Astrocyte (in vitro differentiated cells and primary cell): Measurements from ENCODE around the gene UGT1A6. TPM values are rescaled to one million over a fixed set of nuclear protein-coding genes. Genes with fewer than 3 reads are reported as not detected.

Experiments used
- DNase-seq: peaks from one replicate; pipeline ENCODE4 v3.0.0-alpha.2; 2010; ENCODE audit warnings: low read depth
- FAIRE-seq: peaks from 2 replicates; lab custom pipeline; 2011; peaks lifted over from hg19 to GRCh38; lab: Jason Lieb, UNC
- H2AFZ ChIP-seq: 2 replicates; pipeline ENCODE4 v1.6.0; 2012; ENCODE audit warnings: low read depth, low read length, inconsistent platforms
- H3K27ac ChIP-seq: 2 replicates; pipeline ENCODE4 v1.5.1; 2011; ENCODE audit warnings: low read depth, low read length, inconsistent platforms
- H3K27me3 ChIP-seq: 2 replicates; pipeline ENCODE4 v1.6.0; 2011; ENCODE audit warnings: low read length, inconsistent platforms; ENCODE audit not compliant: insufficient read depth
- H3K36me3 ChIP-seq: 2 replicates; pipeline ENCODE4 v1.5.1; 2011; ENCODE audit warnings: low read length, inconsistent platforms; ENCODE audit not compliant: insufficient read depth
- H3K4me1 ChIP-seq: 2 replicates; pipeline ENCODE4 v1.5.1; 2011; ENCODE audit warnings: low read length, inconsistent platforms; ENCODE audit not compliant: insufficient read depth
- H3K4me2 ChIP-seq: 2 replicates; pipeline ENCODE4 v1.6.0; 2012; ENCODE audit warnings: low read length, inconsistent platforms
- H3K4me3 ChIP-seq: 2 replicates; pipeline ENCODE4 v1.5.1; 2011; ENCODE audit warnings: low read depth, mild to moderate bottlenecking, low read length, inconsistent platforms; ENCODE audit not compliant: insufficient read depth
- H3K79me2 ChIP-seq: 2 replicates; pipeline ENCODE4 v1.6.0; 2012; ENCODE audit warnings: mild to moderate bottlenecking, low read length, inconsistent platforms; ENCODE audit not compliant: insufficient read depth
- H3K9ac ChIP-seq: 2 replicates; pipeline ENCODE4 v1.6.0; 2012; ENCODE audit warnings: mild to moderate bottlenecking, low read length, inconsistent platforms
- H3K9me3 ChIP-seq: 2 replicates; pipeline ENCODE4 v1.5.1; 2012; ENCODE audit warnings: low read depth, mild to moderate bottlenecking, low read length, inconsistent platforms; ENCODE audit not compliant: insufficient read depth
- H4K20me1 ChIP-seq: 2 replicates; pipeline ENCODE4 v1.6.0; 2012; ENCODE audit warnings: low read length, inconsistent platforms; ENCODE audit not compliant: insufficient read depth
- H3K27ac Mint-ChIP-seq: one replicate; pipeline ENCODE4 v1.8.0; 2021; ENCODE audit warnings: mild to moderate bottlenecking, mixed read lengths; ENCODE audit not compliant: unreplicated experiment
- H3K27me3 Mint-ChIP-seq: one replicate; pipeline ENCODE4 v1.8.0; 2021; ENCODE audit warnings: low read depth, mixed read lengths; ENCODE audit not compliant: unreplicated experiment
- H3K36me3 Mint-ChIP-seq: one replicate; pipeline ENCODE4 v1.8.0; 2021; ENCODE audit warnings: low read depth, mixed read lengths; ENCODE audit not compliant: unreplicated experiment
- H3K4me1 Mint-ChIP-seq: one replicate; pipeline ENCODE4 v1.8.0; 2021; ENCODE audit warnings: low read depth, mixed read lengths; ENCODE audit not compliant: unreplicated experiment
- H3K4me3 Mint-ChIP-seq: one replicate; pipeline ENCODE4 v1.8.0; 2021; ENCODE audit warnings: mild to moderate bottlenecking, moderate library complexity, mixed read lengths; ENCODE audit not compliant: unreplicated experiment
- H3K9me3 Mint-ChIP-seq: one replicate; pipeline ENCODE4 v1.8.0; 2021; ENCODE audit warnings: mild to moderate bottlenecking, mixed read lengths; ENCODE audit not compliant: unreplicated experiment
- CTCF ChIP-seq: IDR thresholded peaks from 2 replicates; pipeline ENCODE4 v1.5.1; 2011; ENCODE audit warnings: low read depth, mild to moderate bottlenecking, inconsistent platforms, low read length, moderate library complexity; ENCODE audit not compliant: insufficient read depth
- EZH2 ChIP-seq: IDR thresholded peaks from 2 replicates; pipeline ENCODE4 v1.6.1; 2012; ENCODE audit warnings: mild to moderate bottlenecking, low read length, inconsistent platforms; ENCODE audit not compliant: insufficient read depth
- total RNA-seq: library from RNA; stranded (reverse); gene quantifications from 2 replicates; pipeline ENCODE4 v1.2.1, GENCODE V29; 2021

The UGT1A6 gene
- total RNA-seq, 1 donor from 2014 or later = not detected

GRCh38 chr2:233658610-233659009, 34.1 kb upstream of the UGT1A6 start:
- H3K27ac Mint-ChIP-seq = no peak overlapping the region
- H3K79me2 ChIP-seq = no peaks in the 10 kb centered on the region
- no peak for FAIRE-seq

GRCh38 chr2:233663911-233664310, 28.8 kb upstream of the UGT1A6 start:
- no peak for FAIRE-seq
- no peaks in the 10 kb centered on the region for H3K4me1 ChIP-seq

More at GRCh38 chr2:233658610-233659009, 34.1 kb upstream of the UGT1A6 start:
- TF ChIP-seq CTCF (no peak), EZH2 (no peak)
- Mint-ChIP-seq H3K9me3 (peaks cover 9% of the 10 kb centered on the region), H3K36me3 (no peaks in the 10 kb centered on the region), H3K27me3 (peaks cover 11% of the 10 kb centered on the region), H3K4me3 (no peak overlapping the region), H3K4me1 (no peaks in the 10 kb centered on the region)
- peaks cover 2% of the 10 kb centered on the region for H3K27me3 ChIP-seq
- H3K4me1 ChIP-seq = no peaks in the 10 kb centered on the region
- H3K36me3 ChIP-seq = no peaks in the 10 kb centered on the region
- no peak overlapping the region for H3K4me3 ChIP-seq
- no peak overlapping the region for H3K4me2 ChIP-seq
- H3K9ac ChIP-seq = no peak overlapping the region
- H2AFZ ChIP-seq = no peak overlapping the region
- DNase-seq = no peak
- H3K9me3 ChIP-seq = no peaks in the 10 kb centered on the region
- no peaks in the 10 kb centered on the region for H4K20me1 ChIP-seq
- no peak overlapping the region for H3K27ac ChIP-seq

More at GRCh38 chr2:233663911-233664310, 28.8 kb upstream of the UGT1A6 start:
- no peak overlapping the region for H3K4me2 ChIP-seq
- Mint-ChIP-seq H3K4me3 (no peak overlapping the region), H3K27ac (no peak overlapping the region), H3K9me3 (peaks cover 9% of the 10 kb centered on the region), H3K36me3 (no peaks in the 10 kb centered on the region), H3K4me1 (no peaks in the 10 kb centered on the region), H3K27me3 (peaks cover 6% of the 10 kb centered on the region)
- peaks cover 2% of the 10 kb centered on the region for H3K27me3 ChIP-seq
- H2AFZ ChIP-seq = no peak overlapping the region
- no peaks in the 10 kb centered on the region for H3K36me3 ChIP-seq
- no peaks in the 10 kb centered on the region for H4K20me1 ChIP-seq
- no peak for DNase-seq
- H3K9ac ChIP-seq = no peak overlapping the region
- no peak overlapping the region for H3K4me3 ChIP-seq
- H3K79me2 ChIP-seq = no peaks in the 10 kb centered on the region
- H3K27ac ChIP-seq = no peak overlapping the region
- TF ChIP-seq EZH2 (no peak), CTCF (no peak)
- no peaks in the 10 kb centered on the region for H3K9me3 ChIP-seq
